KOPT-K1 (cell line): Measurements from ENCODE around the gene BCKDK.

Experiments
- H3K27ac ChIP-seq: fragments of 200-600 bp; sonication (generic); 2 replicates; pipeline ENCODE4 v1.5.1; 2016; ENCODE audit warnings: antibody characterized with exemption, mild to moderate bottlenecking, low read depth, low read length; ENCODE audit not compliant: poor library complexity, severe bottlenecking
- H3K36me3 ChIP-seq: fragments of 200-600 bp; sonication (generic); 2 replicates; pipeline ENCODE4 v1.5.1; 2017; ENCODE audit warnings: antibody characterized with exemption, mild to moderate bottlenecking, low read length, moderate library complexity; ENCODE audit not compliant: insufficient read depth
- H3K9me3 ChIP-seq: fragments of 200-600 bp; sonication (generic); 2 replicates; pipeline ENCODE4 v1.5.1; 2017; ENCODE audit warnings: antibody characterized with exemption, low read length, mild to moderate bottlenecking; ENCODE audit not compliant: insufficient read depth, poor library complexity, severe bottlenecking

Gene BCKDK

GRCh38 chr16:31077024-31077423 lies 31.2 kb upstream of the BCKDK start:
- peaks cover 65% of the 10 kb centered on the region for H3K36me3 ChIP-seq
- H3K27ac ChIP-seq = no peak overlapping the region
- no peaks in the 10 kb centered on the region for H3K9me3 ChIP-seq

DNA sequence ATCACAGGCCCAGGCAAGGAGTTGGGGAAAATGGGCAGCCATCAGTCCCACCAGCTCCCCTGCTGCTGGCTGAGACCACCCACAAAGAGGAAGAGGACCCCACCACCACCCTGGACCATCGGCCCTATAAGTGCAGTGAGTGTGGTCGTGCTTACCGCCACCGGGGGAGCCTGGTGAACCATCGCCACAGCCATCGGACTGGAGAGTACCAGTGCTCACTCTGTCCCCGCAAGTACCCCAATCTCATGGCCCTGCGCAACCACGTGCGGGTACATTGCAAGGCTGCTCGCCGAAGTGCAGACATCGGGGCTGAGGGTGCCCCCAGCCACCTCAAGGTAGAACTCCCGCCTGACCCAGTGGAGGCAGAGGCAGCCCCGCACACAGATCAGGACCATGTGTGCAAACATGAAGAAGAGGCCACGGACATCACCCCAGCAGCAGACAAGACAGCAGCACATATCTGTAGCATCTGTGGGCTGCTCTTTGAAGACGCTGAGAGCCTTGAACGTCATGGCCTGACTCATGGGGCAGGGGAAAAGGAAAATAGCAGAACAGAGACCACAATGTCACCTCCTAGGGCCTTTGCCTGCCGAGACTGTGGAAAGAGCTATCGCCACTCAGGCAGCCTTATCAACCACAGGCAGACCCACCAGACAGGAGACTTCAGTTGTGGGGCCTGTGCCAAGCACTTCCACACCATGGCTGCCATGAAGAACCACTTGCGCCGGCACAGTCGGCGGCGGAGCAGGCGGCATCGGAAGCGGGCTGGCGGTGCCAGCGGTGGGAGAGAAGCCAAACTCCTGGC lies 30.4 kb upstream of the BCKDK start:
- no peak overlapping the region for H3K27ac ChIP-seq
- no peaks in the 10 kb centered on the region for H3K9me3 ChIP-seq
- peaks cover 73% of the 10 kb centered on the region for H3K36me3 ChIP-seq

GRCh38 chr16:31078597-31079341 lies 29.4 kb upstream of the BCKDK start:
- Histone ChIP-seq H3K36me3 (peaks cover 82% of the 10 kb centered on the region), H3K9me3 (no peaks in the 10 kb centered on the region), H3K27ac (no peak overlapping the region)

DNA sequence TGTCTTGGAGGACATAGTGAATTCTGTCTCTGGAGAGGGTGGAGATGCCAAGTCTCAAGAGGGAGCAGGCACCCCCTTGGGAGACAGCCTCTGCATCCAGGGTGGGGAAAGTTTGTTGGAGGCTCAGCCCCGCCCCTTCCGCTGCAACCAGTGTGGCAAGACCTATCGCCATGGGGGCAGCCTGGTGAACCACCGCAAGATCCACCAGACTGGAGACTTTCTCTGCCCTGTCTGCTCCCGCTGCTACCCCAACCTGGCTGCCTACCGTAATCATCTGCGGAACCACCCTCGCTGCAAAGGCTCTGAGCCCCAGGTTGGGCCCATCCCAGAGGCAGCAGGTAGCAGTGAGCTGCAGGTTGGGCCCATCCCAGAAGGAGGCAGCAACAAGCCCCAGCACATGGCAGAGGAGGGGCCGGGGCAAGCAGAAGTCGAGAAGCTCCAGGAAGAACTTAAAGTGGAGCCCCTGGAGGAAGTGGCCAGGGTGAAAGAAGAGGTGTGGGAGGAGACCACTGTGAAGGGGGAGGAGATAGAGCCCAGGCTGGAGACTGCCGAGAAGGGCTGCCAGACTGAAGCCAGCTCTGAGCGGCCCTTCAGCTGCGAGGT lies 28.7 kb upstream of the BCKDK start:
- H3K36me3 ChIP-seq = peaks cover 87% of the 10 kb centered on the region
- no peaks in the 10 kb centered on the region for H3K9me3 ChIP-seq
- H3K27ac ChIP-seq = no peak overlapping the region

DNA sequence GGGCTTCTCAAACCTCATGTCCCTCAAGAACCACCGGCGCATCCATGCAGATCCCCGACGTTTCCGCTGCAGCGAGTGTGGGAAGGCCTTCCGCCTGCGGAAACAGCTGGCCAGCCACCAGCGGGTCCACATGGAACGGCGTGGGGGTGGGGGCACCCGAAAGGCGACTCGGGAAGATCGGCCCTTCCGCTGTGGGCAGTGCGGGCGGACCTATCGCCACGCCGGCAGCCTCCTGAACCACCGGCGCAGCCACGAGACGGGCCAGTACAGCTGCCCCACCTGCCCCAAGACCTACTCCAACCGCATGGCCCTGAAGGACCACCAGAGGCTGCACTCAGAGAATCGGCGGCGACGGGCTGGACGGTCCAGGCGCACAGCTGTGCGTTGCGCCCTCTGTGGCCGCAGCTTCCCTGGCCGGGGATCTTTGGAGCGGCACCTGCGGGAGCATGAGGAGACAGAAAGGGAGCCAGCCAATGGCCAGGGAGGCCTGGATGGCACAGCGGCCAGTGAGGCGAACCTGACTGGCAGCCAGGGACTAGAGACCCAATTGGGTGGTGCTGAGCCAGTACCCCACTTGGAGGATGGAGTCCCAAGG lies 28.1 kb upstream of the BCKDK start:
- Histone ChIP-seq H3K9me3 (no peaks in the 10 kb centered on the region), H3K27ac (no peak overlapping the region), H3K36me3 (peaks cover 94% of the 10 kb centered on the region)

GRCh38 chr16:31080756-31081419 lies 27.3 kb upstream of the BCKDK start:
- no peaks in the 10 kb centered on the region for H3K9me3 ChIP-seq
- peaks cover 98% of the 10 kb centered on the region for H3K36me3 ChIP-seq
- H3K27ac ChIP-seq = no peak overlapping the region

DNA sequence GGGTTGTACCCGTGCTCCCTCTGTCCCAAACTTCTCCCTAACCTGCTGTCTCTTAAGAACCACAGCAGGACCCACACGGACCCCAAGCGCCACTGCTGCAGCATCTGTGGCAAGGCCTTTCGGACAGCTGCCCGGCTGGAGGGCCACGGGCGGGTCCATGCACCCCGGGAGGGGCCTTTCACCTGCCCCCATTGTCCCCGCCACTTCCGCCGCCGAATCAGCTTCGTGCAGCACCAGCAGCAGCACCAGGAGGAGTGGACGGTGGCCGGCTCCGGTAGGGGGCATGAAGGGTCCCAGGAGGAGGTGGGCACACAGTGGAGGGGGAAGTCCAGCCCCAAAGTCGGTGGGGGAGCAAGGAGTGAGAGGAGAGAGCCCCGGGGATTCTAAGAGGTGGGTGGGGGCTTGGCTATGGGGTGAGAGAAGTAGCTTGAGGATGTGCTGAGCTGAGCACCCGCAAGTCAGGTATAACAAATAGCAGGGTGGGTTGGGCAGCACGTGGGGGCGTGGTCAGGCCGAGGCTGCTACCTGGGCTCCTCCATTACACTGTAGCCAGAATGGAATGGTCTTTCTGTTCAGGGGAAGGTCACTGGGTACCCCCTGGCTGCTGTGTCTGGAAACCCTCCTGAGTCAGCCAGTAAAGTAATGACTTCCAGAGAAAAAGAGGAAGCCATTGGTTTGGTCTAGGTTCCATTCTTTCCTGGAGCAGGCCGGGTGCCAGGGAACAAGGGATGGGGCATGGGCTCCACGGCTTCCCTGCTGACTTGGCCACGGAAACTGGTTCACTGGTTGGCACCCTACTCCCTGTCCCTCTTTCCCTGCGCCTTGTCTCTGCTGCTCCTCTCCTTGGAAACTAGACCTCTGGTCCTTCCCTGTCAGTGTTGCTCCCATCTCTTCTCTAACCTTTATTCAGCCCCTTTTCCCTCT lies 26.5 kb upstream of the BCKDK start:
- Histone ChIP-seq H3K36me3 (peaks cover 98% of the 10 kb centered on the region), H3K27ac (no peak overlapping the region), H3K9me3 (no peaks in the 10 kb centered on the region)

GRCh38 chr16:31082368-31083045 lies 25.7 kb upstream of the BCKDK start:
- H3K9me3 ChIP-seq = no peaks in the 10 kb centered on the region
- no peak overlapping the region for H3K27ac ChIP-seq
- H3K36me3 ChIP-seq = peaks cover 98% of the 10 kb centered on the region

DNA sequence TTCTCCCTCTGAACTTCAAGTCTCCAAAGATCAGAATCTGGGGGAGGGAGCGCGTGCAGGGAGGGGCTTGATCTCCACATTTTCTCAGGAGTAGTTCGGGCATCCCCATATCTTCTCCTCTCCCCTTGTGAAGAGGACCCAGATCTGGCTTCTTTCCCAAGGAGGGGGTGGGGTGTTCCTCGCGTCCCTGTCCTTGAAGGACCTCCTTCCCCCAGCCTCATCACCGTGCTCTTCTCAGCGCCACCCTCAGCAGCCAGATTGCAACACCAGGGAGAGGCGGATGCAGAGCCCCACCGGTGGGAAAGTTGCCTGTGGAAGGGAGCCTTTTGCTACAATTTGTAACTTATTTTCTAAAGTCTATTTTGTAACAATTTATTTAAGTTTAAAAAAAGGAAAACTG lies 25.1 kb upstream of the BCKDK start:
- no peaks in the 10 kb centered on the region for H3K9me3 ChIP-seq
- peaks cover 98% of the 10 kb centered on the region for H3K36me3 ChIP-seq
- no peak overlapping the region for H3K27ac ChIP-seq

GRCh38 chr16:31083556-31083955 lies 24.6 kb upstream of the BCKDK start:
- Histone ChIP-seq H3K9me3 (no peaks in the 10 kb centered on the region), H3K27ac (no peak overlapping the region), H3K36me3 (peaks cover 98% of the 10 kb centered on the region)

DNA sequence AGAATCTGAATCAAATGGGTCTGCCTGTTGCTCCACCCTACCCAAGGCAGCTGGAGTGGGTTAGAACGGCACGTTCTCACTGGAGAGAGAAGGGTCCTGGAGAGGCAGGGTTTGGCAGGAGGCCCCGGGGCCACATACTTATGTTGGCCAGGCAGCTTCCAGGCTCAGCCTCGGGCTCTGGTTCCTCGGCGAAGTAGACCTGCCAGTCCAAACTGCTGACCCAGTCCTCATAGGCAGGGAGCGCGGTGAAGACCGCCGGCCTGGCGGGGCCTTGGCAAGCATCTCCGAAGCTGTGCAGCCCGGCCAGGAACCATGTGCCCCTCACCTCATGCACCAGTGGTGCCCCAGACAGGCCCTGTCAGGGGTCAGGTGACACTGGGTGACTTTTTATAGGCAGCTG lies 24.2 kb upstream of the BCKDK start:
- peaks cover 98% of the 10 kb centered on the region for H3K36me3 ChIP-seq

GRCh38 chr16:31084584-31085302 lies 23.4 kb upstream of the BCKDK start:
- no peak overlapping the region for H3K27ac ChIP-seq
- peaks cover 95% of the 10 kb centered on the region for H3K36me3 ChIP-seq
- no peaks in the 10 kb centered on the region for H3K9me3 ChIP-seq

More for the DNA sequence above, 24.2 kb upstream of the BCKDK start:
- Histone ChIP-seq H3K9me3 (no peaks in the 10 kb centered on the region), H3K27ac (no peak overlapping the region)

- Histone ChIP-seq H3K27ac (no peak overlapping the region), H3K36me3 (peaks cover 95% of the 10 kb centered on the region), H3K9me3 (no peaks in the 10 kb centered on the region)
These were observed 22.8 kb upstream of the BCKDK start for GRCh38 chr16:31085411-31085810.
